Testis (tissue), 3 donors: ENCODE data around the gene PLPPR1. TPM values are rescaled to one million over a fixed set of nuclear protein-coding genes. Genes with fewer than 3 reads are reported as not detected.

ENCODE experiments used
- DNase-seq: peaks from one replicate; pipeline ENCODE4 v3.0.0-alpha.2; 2019
- H3K27ac ChIP-seq, 2 donors: fragments of 200-600 bp; sonication (generic); one replicate each; pipeline ENCODE4 v1.5.1; 2019
- H3K27me3 ChIP-seq: fragments of 200-600 bp; sonication (generic); one replicate; pipeline ENCODE4 v1.5.1; 2019
- H3K36me3 ChIP-seq: fragments of 200-600 bp; sonication (generic); one replicate; pipeline ENCODE4 v1.5.1; 2017; ENCODE audit warnings: low read depth; ENCODE audit errors: missing control alignments
- H3K4me1 ChIP-seq: fragments of 200-600 bp; sonication (generic); one replicate; pipeline ENCODE4 v1.5.1; 2019
- H3K4me3 ChIP-seq, 2 donors: fragments of 200-600 bp; sonication (generic); one replicate each; pipeline ENCODE4 v1.5.1; 2017 to 2019
- H3K9me3 ChIP-seq: fragments of 200-600 bp; sonication (generic); one replicate; pipeline ENCODE4 v1.5.1; 2017
- POLR2A ChIP-seq: fragments of 450-650 bp; IDR thresholded peaks from one replicate; pipeline ENCODE4 v1.6.1; 2017; ENCODE audit warnings: antibody characterized with exemption, mild to moderate bottlenecking, moderate library complexity
- whole genome bisulfite sequencing, 2 donors: methylation state at CpG; one replicate each; pipeline ENCODE4 v1.1.5; 2018; 5-methylcytosine and 5-hydroxymethylcytosine counted together
- intact Hi-C: fragments of 100-400 bp; cut with DNase I; formaldehyde crosslinking; loops from one replicate; pipeline ENCODE4 v1.15.1; 2023; ENCODE audit warnings: low total_unique reads
- polyA plus RNA-seq: library from polyadenylated mRNA; stranded (reverse); fragments of 350-450 nt; fragmentation: Illumina TruSeq; extraction: RNeasy Lipid Tissue Mini Kit (QIAGEN cat#74804); gene quantifications from one replicate; pipeline ENCODE4 v1.2.3, GENCODE V29; 2014; ENCODE audit warnings: low read depth, low replicate concordance; ENCODE audit not compliant: insufficient read depth
- total RNA-seq, 2 donors: library from RNA; depleted of rRNA; stranded (reverse); fragments of >200 nt; gene quantifications; one replicate each; pipeline ENCODE4 v1.2.3, GENCODE V29; 2016
- TF ChIP-seq, protein P1 (sequence below), 3 experiments: fragments of 450-650 bp in 2 of 3; fragments of 200-600 bp in 1 of 3; sonication (generic) in 1 of 3; IDR thresholded peaks; one replicate each; pipeline ENCODE4 v1.5.1; 2016 to 2019; ENCODE audit warnings: antibody characterized with exemption in 3 of 3, mild to moderate bottlenecking in 2 of 3, moderate library complexity in 1 of 3

The PLPPR1 gene
- total and polyA plus RNA-seq, 3 donors from 2014 or later, result 1.2 to 2.9 (median 2.5) TPM

DNA sequence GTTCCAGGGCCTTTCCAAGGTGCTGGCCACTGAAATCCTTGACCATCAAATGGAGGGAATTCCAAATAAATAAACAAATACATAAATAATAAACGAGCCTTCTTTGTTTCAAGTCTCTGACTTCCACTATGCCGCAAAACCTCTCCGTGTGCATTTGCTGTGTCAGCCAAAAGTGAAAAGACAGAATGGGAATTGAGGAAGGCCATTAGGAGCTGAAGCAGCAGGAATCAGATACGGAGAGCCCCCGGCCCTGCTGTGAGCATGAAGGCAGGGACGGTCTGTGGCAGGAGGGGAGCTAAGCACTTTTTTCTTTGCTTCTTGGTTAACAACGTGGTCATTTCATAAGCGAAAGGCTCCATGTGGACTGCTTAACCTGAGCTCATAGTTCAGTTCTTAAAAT is 26.1 kb downstream of the PLPPR1 start:
- TF ChIP-seq POLR2A, result no peak

DNA sequence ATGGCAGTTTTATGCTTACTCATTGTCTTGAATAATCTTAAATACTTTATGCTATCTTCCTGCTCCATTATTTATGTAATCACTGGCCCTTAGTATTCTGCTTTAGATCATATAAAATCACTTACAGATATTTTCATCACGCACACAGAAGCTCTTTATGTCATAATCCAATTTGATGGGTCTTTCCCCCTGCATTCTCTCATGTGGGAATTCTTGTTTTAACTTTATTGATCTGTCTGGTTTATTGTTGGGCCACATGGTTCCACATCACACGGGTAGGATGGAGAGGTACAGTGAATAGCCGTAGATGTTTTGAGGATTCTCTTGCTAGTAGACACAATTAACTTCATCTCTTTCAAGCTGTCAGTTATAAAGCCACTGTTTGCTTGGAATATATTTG is 27.0 kb downstream of the PLPPR1 start:
- Histone ChIP-seq H3K4me3 (no peak overlapping the region), H3K36me3 (no peaks in the 10 kb centered on the region), H3K9me3 (no peaks in the 10 kb centered on the region), H3K4me1 (no peaks in the 10 kb centered on the region), H3K27ac (no peak overlapping the region), H3K27me3 (no peaks in the 10 kb centered on the region)
- TF ChIP-seq POLR2A, result no peak
- TF ChIP-seq, protein P1, sequence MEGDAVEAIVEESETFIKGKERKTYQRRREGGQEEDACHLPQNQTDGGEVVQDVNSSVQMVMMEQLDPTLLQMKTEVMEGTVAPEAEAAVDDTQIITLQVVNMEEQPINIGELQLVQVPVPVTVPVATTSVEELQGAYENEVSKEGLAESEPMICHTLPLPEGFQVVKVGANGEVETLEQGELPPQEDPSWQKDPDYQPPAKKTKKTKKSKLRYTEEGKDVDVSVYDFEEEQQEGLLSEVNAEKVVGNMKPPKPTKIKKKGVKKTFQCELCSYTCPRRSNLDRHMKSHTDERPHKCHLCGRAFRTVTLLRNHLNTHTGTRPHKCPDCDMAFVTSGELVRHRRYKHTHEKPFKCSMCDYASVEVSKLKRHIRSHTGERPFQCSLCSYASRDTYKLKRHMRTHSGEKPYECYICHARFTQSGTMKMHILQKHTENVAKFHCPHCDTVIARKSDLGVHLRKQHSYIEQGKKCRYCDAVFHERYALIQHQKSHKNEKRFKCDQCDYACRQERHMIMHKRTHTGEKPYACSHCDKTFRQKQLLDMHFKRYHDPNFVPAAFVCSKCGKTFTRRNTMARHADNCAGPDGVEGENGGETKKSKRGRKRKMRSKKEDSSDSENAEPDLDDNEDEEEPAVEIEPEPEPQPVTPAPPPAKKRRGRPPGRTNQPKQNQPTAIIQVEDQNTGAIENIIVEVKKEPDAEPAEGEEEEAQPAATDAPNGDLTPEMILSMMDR (IDR thresholded peaks at IDR 0.05), result no peak
- WGBS, 2 donors, result 84 to 90% methylated on average over 3 of the region's 3 CpGs
- DNase-seq, result no peak
- intact Hi-C loops, result no loop called here

More for the DNA sequence above, 26.1 kb downstream of the PLPPR1 start:
- Histone ChIP-seq H3K4me3 (no peak overlapping the region), H3K27ac (no peak overlapping the region), H3K27me3 (no peaks in the 10 kb centered on the region), H3K4me1 (no peaks in the 10 kb centered on the region), H3K36me3 (no peaks in the 10 kb centered on the region), H3K9me3 (no peaks in the 10 kb centered on the region)
- 48 to 55% methylated on average over 8 of the region's 8 CpGs for WGBS, 2 donors
- DNase-seq, result no peak
- intact Hi-C loops, result no loop called here

DNA sequence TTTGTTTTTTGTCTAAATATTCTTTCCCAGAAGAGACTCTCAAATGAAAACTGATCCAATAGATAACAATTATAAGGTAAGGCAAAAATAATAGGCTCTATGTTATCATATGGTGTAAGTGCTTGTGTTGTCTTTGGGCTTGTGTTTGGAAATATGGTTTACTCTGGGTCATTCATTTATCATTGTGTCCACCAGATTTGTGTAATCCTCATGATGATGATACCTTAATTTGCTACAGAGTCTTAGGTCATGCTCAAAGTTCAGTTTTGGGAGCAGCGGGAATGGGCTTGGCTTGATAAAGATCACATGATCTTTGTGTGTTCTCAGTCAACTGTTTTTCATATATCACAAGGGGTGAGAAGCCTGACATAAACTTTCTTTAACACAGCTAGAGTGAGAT is 34.2 kb downstream of the PLPPR1 start:
- Histone ChIP-seq H3K27me3 (no peaks in the 10 kb centered on the region), H3K36me3 (no peaks in the 10 kb centered on the region), H3K4me3 (no peak overlapping the region), H3K27ac (no peak overlapping the region), H3K4me1 (no peaks in the 10 kb centered on the region), H3K9me3 (no peaks in the 10 kb centered on the region)
- WGBS, 2 donors, result 89 to 90% methylated on average over 1 of the region's 1 CpG
- intact Hi-C loops, result no loop called here
- no peak for DNase-seq
- no peak for TF ChIP-seq POLR2A
- TF ChIP-seq, protein P1 (IDR thresholded peaks at IDR 0.05), result no peak

DNA sequence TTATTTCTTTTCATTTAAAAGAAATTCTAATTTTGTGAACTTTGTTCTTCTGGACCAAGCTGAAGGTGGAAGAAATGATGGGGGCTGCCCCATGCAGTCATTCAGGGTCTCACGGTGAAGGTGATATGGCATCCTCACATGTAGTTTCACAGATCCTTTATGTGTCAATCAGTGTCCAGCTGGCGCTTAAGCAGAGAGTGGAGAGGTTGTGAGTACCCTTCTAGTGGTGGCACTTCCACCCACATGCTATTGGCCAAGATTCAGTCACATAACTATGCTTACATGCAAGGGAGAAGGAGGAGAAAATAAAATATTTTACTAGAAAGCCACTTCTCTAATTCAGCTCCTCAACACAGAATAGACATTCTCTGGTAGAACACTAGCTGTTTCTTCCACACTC is 34.7 kb downstream of the PLPPR1 start:
- no peak overlapping the region for H3K27ac ChIP-seq
- no peaks in the 10 kb centered on the region for H3K36me3 ChIP-seq
- no peak overlapping the region for H3K4me3 ChIP-seq
- no peak for DNase-seq
- no peaks in the 10 kb centered on the region for H3K9me3 ChIP-seq
- intact Hi-C loops, result no loop called here
- H3K4me1 ChIP-seq, result no peaks in the 10 kb centered on the region
- no peak for TF ChIP-seq POLR2A
- TF ChIP-seq, protein P1 (IDR thresholded peaks at IDR 0.05), result no peak
- WGBS, 2 donors, result 50 to 68% methylated on average over 2 of the region's 2 CpGs
- H3K27me3 ChIP-seq, result no peaks in the 10 kb centered on the region

DNA sequence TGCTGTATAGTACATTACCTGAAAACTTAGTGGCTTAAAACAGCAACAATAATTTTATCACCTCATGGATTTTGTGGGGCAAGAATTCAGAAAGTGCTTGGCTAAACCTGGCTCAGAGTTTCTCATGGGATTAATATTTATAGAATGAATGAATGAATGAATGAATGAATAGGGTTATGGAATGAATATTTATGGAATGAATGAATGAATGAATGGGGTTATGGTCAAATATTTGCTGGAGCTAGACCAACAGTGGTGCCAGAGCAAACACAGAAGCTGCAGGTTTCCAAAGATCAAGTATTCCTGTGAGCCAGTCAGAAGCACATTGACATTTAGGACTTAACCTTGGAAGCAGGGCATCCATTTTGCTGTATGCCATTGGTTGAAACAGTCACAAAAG is 35.7 kb downstream of the PLPPR1 start:
- Histone ChIP-seq H3K4me1 (no peaks in the 10 kb centered on the region), H3K4me3 (no peak overlapping the region), H3K27me3 (no peaks in the 10 kb centered on the region), H3K9me3 (no peaks in the 10 kb centered on the region), H3K36me3 (no peaks in the 10 kb centered on the region), H3K27ac (no peak overlapping the region)
- TF ChIP-seq POLR2A, result no peak
- TF ChIP-seq, protein P1 (IDR thresholded peaks at IDR 0.05), result no peak
- DNase-seq, result no peak
- intact Hi-C loops, result no loop called here
